Measurements from ENCODE around the gene HDGFL1. TPM values are rescaled to one million over a fixed set of nuclear protein-coding genes. Genes with fewer than 3 reads are reported as not detected.

The HDGFL1 gene
- total and polyA plus RNA-seq, 9 donors: 0.05 TPM; not detected in 8

DNA sequence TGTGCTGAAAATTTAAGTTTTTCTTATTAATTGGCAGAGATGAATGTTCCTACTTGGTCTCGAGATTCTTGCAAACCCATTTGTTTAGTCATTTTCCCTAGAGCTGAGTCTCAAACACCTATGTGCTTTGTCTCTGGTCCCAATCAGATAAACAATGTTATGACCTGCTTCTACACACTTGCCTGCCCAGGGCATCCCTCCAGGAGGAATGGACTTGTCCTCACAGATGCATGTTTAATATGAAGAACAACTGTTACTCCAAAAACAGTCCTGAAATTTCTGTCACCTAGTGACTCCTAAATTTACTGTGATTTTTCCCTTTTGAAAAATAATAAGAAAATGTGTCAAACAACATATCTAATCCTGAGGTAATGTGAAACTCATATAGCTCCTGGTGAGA, 43.7 kb downstream of the HDGFL1 start:
- Histone ChIP-seq H3K27me3 (ENCODE audit: control insufficient read depth, insufficient read depth, low read length) (no peaks in the 10 kb centered on the region), H3K4me3 (ENCODE audit: low read length) (no peak overlapping the region), H3K36me3 (ENCODE audit: control insufficient read depth, insufficient read depth, low read length) (no peaks in the 10 kb centered on the region), H3K4me1 (ENCODE audit: control insufficient read depth, insufficient read depth, low read length) (no peaks in the 10 kb centered on the region), H3K9me3 (replicated peaks; ENCODE audit: control insufficient read depth, low read depth, low read length) (peaks cover 5% of the 10 kb centered on the region), H3K27ac (ENCODE audit: low read length) (peak overlapping the region; percentile 58)
- peak; percentile 60 for DNase-seq
- 33% methylated on average over 1 of the region's 1 CpG for WGBS (ENCODE audit: insufficient coverage)

- peak; percentile 96 for DNase-seq
- H3K4me1 ChIP-seq (ENCODE audit: control insufficient read depth, insufficient read depth, low read length): no peaks in the 10 kb centered on the region
- no peaks in the 10 kb centered on the region for H3K27me3 ChIP-seq (ENCODE audit: control insufficient read depth, insufficient read depth, low read length)
- H3K4me3 ChIP-seq (ENCODE audit: low read length): no peak overlapping the region
- H3K27ac ChIP-seq (ENCODE audit: low read length): peak overlapping the region; percentile 74
- 0% methylated on average over 1 of the region's 3 CpGs for WGBS (ENCODE audit: insufficient coverage)
- H3K9me3 ChIP-seq (replicated peaks; ENCODE audit: control insufficient read depth, low read depth, low read length): peaks cover 5% of the 10 kb centered on the region
- no peaks in the 10 kb centered on the region for H3K36me3 ChIP-seq (ENCODE audit: control insufficient read depth, insufficient read depth, low read length)
Observed at GRCh38 chr6:22613695-22614094, 44.3 kb downstream of the HDGFL1 start.

GRCh38 chr6:22614547-22614946, 45.2 kb downstream of the HDGFL1 start:
- 71% methylated on average over 1 of the region's 3 CpGs for WGBS (ENCODE audit: insufficient coverage)
- H3K4me3 ChIP-seq (ENCODE audit: low read length): no peak overlapping the region
- H3K4me1 ChIP-seq (ENCODE audit: control insufficient read depth, insufficient read depth, low read length): no peaks in the 10 kb centered on the region
- H3K36me3 ChIP-seq (ENCODE audit: control insufficient read depth, insufficient read depth, low read length): no peaks in the 10 kb centered on the region
- DNase-seq: peak; percentile 60
- peak overlapping the region; percentile 74 for H3K27ac ChIP-seq (ENCODE audit: low read length)
- H3K27me3 ChIP-seq (ENCODE audit: control insufficient read depth, insufficient read depth, low read length): no peaks in the 10 kb centered on the region
- peaks cover 5% of the 10 kb centered on the region for H3K9me3 ChIP-seq (replicated peaks; ENCODE audit: control insufficient read depth, low read depth, low read length)

- peaks cover 5% of the 10 kb centered on the region for H3K9me3 ChIP-seq (replicated peaks; ENCODE audit: control insufficient read depth, low read depth, low read length)
- H3K4me1 ChIP-seq (ENCODE audit: control insufficient read depth, insufficient read depth, low read length): no peaks in the 10 kb centered on the region
- no peak overlapping the region for H3K4me3 ChIP-seq (ENCODE audit: low read length)
- no CpG with 5 or more reads among the region's 4 CpGs for WGBS (ENCODE audit: insufficient coverage)
- no peaks in the 10 kb centered on the region for H3K36me3 ChIP-seq (ENCODE audit: control insufficient read depth, insufficient read depth, low read length)
- DNase-seq: no peak
- no peaks in the 10 kb centered on the region for H3K27me3 ChIP-seq (ENCODE audit: control insufficient read depth, insufficient read depth, low read length)
- H3K27ac ChIP-seq (ENCODE audit: low read length): no peak overlapping the region
Observed at GRCh38 chr6:22621028-22621427, 51.7 kb downstream of the HDGFL1 start.

All from muscle of leg (tissue), 11 donors.